NK-92 (cell line): ENCODE data around the gene AIFM3.

Experiments used
- DNase-seq: peaks from one replicate; lab custom pipeline; 2025; ENCODE audit not compliant: unreplicated experiment; lab: John Stamatoyannopoulos, UW

The AIFM3 gene

GRCh38 chr22:20973634-20974286, 6.7 kb downstream of the AIFM3 start:
- DNase-seq = no peak

GRCh38 chr22:20974336-20974955, 7.4 kb downstream of the AIFM3 start:
- no peak for DNase-seq

GRCh38 chr22:20975541-20976290, 8.7 kb downstream of the AIFM3 start:
- DNase-seq = no peak

- no peak for DNase-seq
These were observed 9.3 kb downstream of the AIFM3 start for GRCh38 chr22:20976291-20976877.

GRCh38 chr22:20977019-20977418, 10.0 kb downstream of the AIFM3 start:
- DNase-seq = no peak

GRCh38 chr22:20977516-20978170, 10.6 kb downstream of the AIFM3 start:
- no peak for DNase-seq

- no peak for DNase-seq
These were observed 11.4 kb downstream of the AIFM3 start for GRCh38 chr22:20978419-20978818.

- DNase-seq = no peak
These were observed 12.3 kb downstream of the AIFM3 start for GRCh38 chr22:20979243-20979809.

- no peak for DNase-seq
These were observed 12.9 kb downstream of the AIFM3 start for GRCh38 chr22:20979940-20980453.

GRCh38 chr22:20980523-20980922, 13.5 kb downstream of the AIFM3 start:
- DNase-seq = no peak

- DNase-seq = no peak
These were observed 14.1 kb downstream of the AIFM3 start for GRCh38 chr22:20980938-20981722.

- DNase-seq = no peak
These were observed 14.9 kb downstream of the AIFM3 start, which contains the start of gene LZTR1 for GRCh38 chr22:20981787-20982562. TSS of gene LZTR1 (plus strand) at chr22:20982297. CDS start at chr22:20982372, 75 bp downstream.

- no peak for DNase-seq
These were observed 15.5 kb downstream of the AIFM3 start for GRCh38 chr22:20982563-20982882.

- DNase-seq = no peak
These were observed 16.2 kb downstream of the AIFM3 start for GRCh38 chr22:20983081-20983771.

- DNase-seq = no peak
These were observed 18.7 kb downstream of the AIFM3 start for GRCh38 chr22:20985720-20986119.

GRCh38 chr22:20986365-20986764, 19.3 kb downstream of the AIFM3 start:
- DNase-seq = no peak

GRCh38 chr22:20987375-20987774, 20.3 kb downstream of the AIFM3 start:
- no peak for DNase-seq

GRCh38 chr22:20988573-20989322, 21.7 kb downstream of the AIFM3 start:
- no peak for DNase-seq
